GM12878 (cell line): Measurements from ENCODE around the gene RFC1. TPM values are rescaled to one million over a fixed set of nuclear protein-coding genes. Genes with fewer than 3 reads are reported as not detected.

Experiments
- ATAC-seq: fragments of 200-7000 bp; cut with Tn5 transposase; 3 replicates; pipeline ENCODE4 v1.9.1; 2020; ENCODE audit warnings: mild to moderate bottlenecking, moderate library complexity
- BruUV-seq: library from RNA; stranded (reverse); fragments of 400-500 nt; replicated peaks from 2 replicates; lab custom pipeline; 2021; lab: Mats Ljungman, UMichigan
- CTCF ChIA-PET: fragments of 300-600 bp; sonication (Branson Sonifier 250); formaldehyde crosslinking; extraction: SDS; loops from one replicate; lab custom pipeline; 2021; ENCODE audit warnings: inconsistent platforms; lab: Yijun Ruan, JAX
- POLR2A ChIA-PET: fragments of 350-600 bp; formaldehyde crosslinking; extraction: SDS; loops from one replicate; lab custom pipeline; 2021; ENCODE audit warnings: inconsistent platforms; lab: Charles Lee
- RAD21 ChIA-PET: fragments of 300-600 bp; sonication (Branson Sonifier 250); formaldehyde crosslinking; loops from one replicate; lab custom pipeline; 2023; ENCODE audit warnings: antibody characterized with exemption; ENCODE audit not compliant: unreplicated experiment; lab: Charles Lee
- SMC1A ChIA-PET: fragments of 300-600 bp; sonication (Branson Sonifier 250); formaldehyde crosslinking; loops from one replicate; lab custom pipeline; 2023; ENCODE audit not compliant: unreplicated experiment, uncharacterized antibody; lab: Charles Lee
- DNase-seq: peaks from one replicate; pipeline ENCODE4 v3.0.0-alpha.2; 2011; ENCODE audit warnings: low read depth, low spot score
- FAIRE-seq: peaks from 3 replicates; lab custom pipeline; 2011; peaks lifted over from hg19 to GRCh38; lab: Jason Lieb, UNC
- H2AFZ ChIP-seq: 2 replicates; pipeline ENCODE4 v1.6.0; 2011; ENCODE audit warnings: low read depth, low read length, control low read depth; ENCODE audit not compliant: control insufficient read depth
- H3K27ac ChIP-seq: 2 replicates; pipeline ENCODE4 v1.5.1; 2011; ENCODE audit warnings: control low read depth; ENCODE audit not compliant: control insufficient read depth, insufficient read depth
- H3K27me3 ChIP-seq, 2 experiments: replicated peaks in 1 of 2; 2 replicates each; pipeline versions ENCODE4 v1.6.0 to v1.6.1; 2011; ENCODE audit warnings: low read length in 1 of 2; ENCODE audit not compliant: control insufficient read depth in 2 of 2, insufficient read depth in 2 of 2
- H3K36me3 ChIP-seq, 2 experiments: 2 replicates each; pipeline ENCODE4 v1.5.1; 2011; ENCODE audit warnings: low read length in 1 of 2; ENCODE audit not compliant: control insufficient read depth in 2 of 2, insufficient read depth in 2 of 2
- H3K4me1 ChIP-seq: 2 replicates; pipeline ENCODE4 v1.6.1; 2011; ENCODE audit warnings: mild to moderate bottlenecking, low read length, moderate library complexity, mixed read lengths; ENCODE audit not compliant: control insufficient read depth, insufficient read depth
- H3K4me2 ChIP-seq: 2 replicates; pipeline ENCODE4 v1.6.0; 2011; ENCODE audit warnings: control low read depth; ENCODE audit not compliant: control insufficient read depth, insufficient read depth
- H3K4me3 ChIP-seq: fragments of 200-600 bp; sonication (generic); 2 replicates; pipeline ENCODE4 v1.5.1; 2016
- H3K79me2 ChIP-seq: 2 replicates; pipeline ENCODE4 v1.6.0; 2011; ENCODE audit warnings: low read length; ENCODE audit not compliant: control insufficient read depth, insufficient read depth
- H3K9ac ChIP-seq: 2 replicates; pipeline ENCODE4 v1.8.0; 2011; ENCODE audit warnings: low read length, control low read depth, mixed read lengths; ENCODE audit not compliant: control insufficient read depth, insufficient read depth
- H3K9me3 ChIP-seq: replicated peaks from 3 replicates; pipeline ENCODE4 v1.5.1; 2011; ENCODE audit warnings: mild to moderate bottlenecking, low read length; ENCODE audit not compliant: control insufficient read depth, insufficient read depth
- H4K20me1 ChIP-seq: 2 replicates; pipeline ENCODE4 v1.6.0; 2011; ENCODE audit not compliant: control insufficient read depth, insufficient read depth
- BACH1 ChIP-seq: fragments of 450-650 bp; IDR thresholded peaks from 2 replicates; pipeline ENCODE4 v1.6.1; 2017; ENCODE audit warnings: mild to moderate bottlenecking, borderline replicate concordance
- BCL11A ChIP-seq: IDR thresholded peaks from 2 replicates; pipeline ENCODE4 v1.6.1; 2011; ENCODE audit warnings: low read depth, low read length
- CBX3 ChIP-seq: fragments of 200-600 bp; sonication (generic); IDR thresholded peaks from 2 replicates; pipeline ENCODE4 v1.6.1; 2016; ENCODE audit warnings: low read depth, borderline replicate concordance
- CREB1 ChIP-seq: IDR thresholded peaks from 2 replicates; pipeline ENCODE4 v1.6.1; 2012; ENCODE audit warnings: low read depth, mild to moderate bottlenecking, inconsistent platforms
- CREM ChIP-seq: IDR thresholded peaks from 2 replicates; pipeline ENCODE4 v1.6.1; 2014; ENCODE audit warnings: antibody characterized with exemption, low read depth
- E4F1 ChIP-seq: fragments of 450-650 bp; IDR thresholded peaks from 2 replicates; pipeline ENCODE4 v1.6.1; 2018; ENCODE audit warnings: borderline replicate concordance, mild to moderate bottlenecking; ENCODE audit not compliant: partially characterized antibody
- EP300 ChIP-seq, 2 experiments: fragments of 150-350 bp in 1 of 2; IDR thresholded peaks; 2 replicates each; pipeline ENCODE4 v1.6.1; 2011 to 2012; ENCODE audit warnings: low read depth in 2 of 2, low read length in 2 of 2, borderline replicate concordance in 1 of 2, improper control_type of control experiment in 1 of 2, inconsistent platforms in 1 of 2; ENCODE audit not compliant: control insufficient read depth in 1 of 2
- HDAC6 ChIP-seq: fragments of 200-600 bp; sonication (generic); IDR thresholded peaks from one replicate; pipeline ENCODE4 v1.8.0; 2017; ENCODE audit warnings: antibody characterized with exemption; ENCODE audit not compliant: unreplicated experiment
- IKZF1 ChIP-seq: fragments of 450-650 bp; conservative IDR thresholded peaks from 2 replicates; pipeline ENCODE4 v1.6.1; 2017; ENCODE audit warnings: antibody characterized with exemption, mild to moderate bottlenecking
- LARP7 ChIP-seq: fragments of 450-650 bp; IDR thresholded peaks from 2 replicates; pipeline ENCODE4 v1.6.1; 2017; ENCODE audit warnings: mild to moderate bottlenecking
- MYC ChIP-seq: IDR thresholded peaks from 2 replicates; pipeline ENCODE4 v1.6.1; 2011; ENCODE audit warnings: mild to moderate bottlenecking, low read length, moderate library complexity, inconsistent platforms; ENCODE audit not compliant: insufficient read depth, insufficient replicate concordance, insufficient read length, severe bottlenecking
- NFYA ChIP-seq: IDR thresholded peaks from 2 replicates; pipeline ENCODE4 v1.6.1; 2011; ENCODE audit warnings: low read depth, mild to moderate bottlenecking, low read length, improper control_type of control experiment, borderline replicate concordance
- NR2F1 ChIP-seq: fragments of 450-650 bp; conservative IDR thresholded peaks from 2 replicates; pipeline ENCODE4 v1.6.1; 2017; ENCODE audit warnings: mild to moderate bottlenecking
- PML ChIP-seq: IDR thresholded peaks from 2 replicates; pipeline ENCODE4 v1.6.1; 2012; ENCODE audit warnings: low read length, inconsistent platforms
- RAD51 ChIP-seq: fragments of 450-650 bp; IDR thresholded peaks from 2 replicates; pipeline ENCODE4 v1.6.1; 2016; ENCODE audit warnings: moderate library complexity, mild to moderate bottlenecking, inconsistent platforms
- SMARCA5 ChIP-seq: fragments of 450-650 bp; IDR thresholded peaks from 2 replicates; pipeline ENCODE4 v1.6.1; 2017; ENCODE audit warnings: mild to moderate bottlenecking
- SMC3 ChIP-seq: IDR thresholded peaks from 2 replicates; pipeline ENCODE4 v1.6.1; 2011; ENCODE audit warnings: low read length, improper control_type of control experiment, borderline replicate concordance
- SPI1 ChIP-seq: IDR thresholded peaks from 2 replicates; pipeline ENCODE4 v1.6.1; 2011; ENCODE audit warnings: low read depth, mild to moderate bottlenecking, low read length, moderate library complexity, borderline replicate concordance; ENCODE audit not compliant: insufficient read depth
- WGBS: methylation state at CpG from one replicate; pipeline ENCODE4 v1.1.6; 2016; ENCODE audit warnings: low lambda C conversion rate; ENCODE audit not compliant: insufficient replicate concordance, insufficient coverage; ENCODE audit errors: missing lambda C conversion rate; 5-methylcytosine and 5-hydroxymethylcytosine counted together
- in situ Hi-C: fragments of 300-500 bp; cut with MboI; formaldehyde crosslinking; loops from 9 replicates; pipeline ENCODE4 v1.14.3; 2018; ENCODE audit warnings: mixed read lengths
- intact Hi-C: fragments of 100-400 bp; cut with micrococcal nuclease; formaldehyde crosslinking; loops from one replicate; pipeline ENCODE4 v1.14.2; 2022; ENCODE audit not compliant: unreplicated experiment
- polyA plus RNA-seq, 11 experiments: library from polyadenylated mRNA; depleted of rRNA in 4 of 11; unstranded in 6 of 11; stranded (reverse) in 5 of 11; fragments of >200 nt; fragmentation: Nextera tagmentation in 4 of 11; fragmentation: Illumina TruSeq in 1 of 11; extraction: Ambion mirVana in 4 of 11; extraction: Trizol in 1 of 11; gene quantifications; 1 replicate in 1 of 11; 2 replicates in 10 of 11; pipeline versions ENCODE4 v1.2.1 to v1.2.3, GENCODE V29; 2011 to 2016; ENCODE audit warnings: inconsistent platforms in 2 of 11, missing spikeins in 2 of 11, low read depth in 1 of 11
- total RNA-seq, 4 experiments: library from RNA; depleted of rRNA in 3 of 4; stranded (reverse); fragments of >200 nt in 3 of 4; fragmentation: Illumina TruSeq in 1 of 4; extraction: Trizol in 1 of 4; gene quantifications; 2 replicates each; pipeline versions ENCODE4 v1.2.1 to v1.2.3, GENCODE V29; 2013 to 2021

The RFC1 gene
- total and polyA plus RNA-seq, 10 of the 15 experiments (the other 5 are each of a cell fraction or from before 2014, with no cell fraction given), result 22.5 to 67.8 (median 40.3) TPM

- no peak overlapping the region for H3K27ac ChIP-seq
- no peak overlapping the region for H2AFZ ChIP-seq
- BruUV-seq, result no TSS peak
- H4K20me1 ChIP-seq, result no peaks in the 10 kb centered on the region
- H3K36me3 ChIP-seq, result no peaks in the 10 kb centered on the region
- no peaks in the 10 kb centered on the region for H3K9me3 ChIP-seq
- in situ Hi-C loops, result no loop called here
- H3K9ac ChIP-seq, result no peak overlapping the region
- no peak for ATAC-seq
- H3K79me2 ChIP-seq, result no peaks in the 10 kb centered on the region
- RAD21 ChIA-PET, result no interaction called here
- SMC1A ChIA-PET, result no interaction called here
- no peak for FAIRE-seq
- intact Hi-C loops, result no loop called here
- no peak for DNase-seq
- TF ChIP-seq SMC3 (no peak), PML (no peak), CREB1 (no peak), SMARCA5 (no peak)
- H3K4me2 ChIP-seq, result no peak overlapping the region
- 55% methylated on average over 1 of the region's 1 CpG for WGBS
- no peaks in the 10 kb centered on the region for H3K27me3 ChIP-seq
- CTCF ChIA-PET, result no interaction called here
- H3K4me3 ChIP-seq, result no peak overlapping the region
- no peaks in the 10 kb centered on the region for H3K4me1 ChIP-seq
- POLR2A ChIA-PET, result interaction anchor here (0.6 kb wide), 1 partner anchor 47 kb away, joined by 3 read pairs; no protein-coding TSS in a partner anchor
Measured at GRCh38 chr4:39383690-39384089, 17.5 kb upstream of the RFC1 start.

GRCh38 chr4:39375478-39375877, 9.3 kb upstream of the RFC1 start:
- 75% methylated on average over 4 of the region's 4 CpGs for WGBS
- no peak overlapping the region for H3K4me3 ChIP-seq
- ATAC-seq (no peak), FAIRE-seq (no peak), DNase-seq (no peak)
- ChIA-PET SMC1A (no interaction called here), POLR2A (interaction anchor here (0.6 kb wide), 1 partner anchor 55 kb away, joined by 4 read pairs; no protein-coding TSS in a partner anchor), RAD21 (no interaction called here), CTCF (no interaction called here)
- H3K4me2 ChIP-seq, result no peak overlapping the region
- no peaks in the 10 kb centered on the region for H3K27me3 ChIP-seq
- H3K79me2 ChIP-seq, result no peaks in the 10 kb centered on the region
- peaks cover 4% of the 10 kb centered on the region; the same call in 2 of the 3 replicates for H3K9me3 ChIP-seq
- no peak overlapping the region for H3K9ac ChIP-seq
- intact Hi-C loops, result no loop called here
- BruUV-seq, result no TSS peak
- H2AFZ ChIP-seq, result no peak overlapping the region
- no peaks in the 10 kb centered on the region for H3K36me3 ChIP-seq
- no peaks in the 10 kb centered on the region for H3K4me1 ChIP-seq
- in situ Hi-C loops, result no loop called here
- no peaks in the 10 kb centered on the region for H4K20me1 ChIP-seq
- H3K27ac ChIP-seq, result no peak overlapping the region
- no peak for TF ChIP-seq IKZF1
- no peak for TF ChIP-seq EP300 (IDR thresholded peaks at IDR 0.05; ENCODE audit: borderline replicate concordance in 1 of 2, control insufficient read depth in 1 of 2, low read depth in 2 of 2, low read length in 2 of 2)
- no peak for TF ChIP-seq MYC
- no peak for TF ChIP-seq NR2F1
- TF ChIP-seq CBX3, result no peak
- TF ChIP-seq RAD51, result no peak
- no peak for TF ChIP-seq BCL11A
- TF ChIP-seq LARP7, result no peak
- TF ChIP-seq BACH1, result no peak
- no peak for TF ChIP-seq SPI1
- no peak for TF ChIP-seq NFYA
- no peak for TF ChIP-seq E4F1
- no peak for TF ChIP-seq CREM
- TF ChIP-seq HDAC6, result no peak
